CD4-positive, alpha-beta T cell treated with Interleukin-6 for 4 hours (primary cell): ENCODE results near the gene IAPP.
"Not testable (repeated sequence)": the region's sequence is repeated elsewhere in the genome, so short reads cannot be mapped to it uniquely, and the experiment has no call there.

Source experiments
- DNase-seq: peaks from one replicate; pipeline ENCODE4 v3.0.0-alpha.2; 2020; ENCODE audit warnings: mixed read lengths

IAPP gene

DNA sequence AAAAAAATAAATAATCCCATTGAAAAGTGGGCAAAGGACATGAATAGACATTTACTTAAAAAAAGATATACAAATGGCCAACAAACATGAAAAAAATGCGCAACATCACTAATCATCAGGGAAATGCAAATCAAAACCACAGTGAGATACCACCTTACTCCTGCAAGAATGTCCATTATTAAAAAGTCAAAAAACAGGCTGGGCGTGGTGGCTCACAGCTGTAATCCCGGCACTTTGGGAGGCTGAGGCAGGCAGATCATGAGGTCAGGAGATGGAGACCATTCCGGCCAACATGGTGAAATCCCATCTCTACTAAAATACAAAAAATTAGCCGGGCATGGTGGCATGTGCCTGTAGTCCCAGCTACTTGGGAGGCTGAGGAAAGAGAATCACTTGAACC is 8.6 kb downstream of the IAPP start:
- DNase-seq: not testable (repeated sequence)

- no peak for DNase-seq
Observed at GRCh38 chr12:21384261-21384660, 11.6 kb downstream of the IAPP start.

GRCh38 chr12:21387174-21387573 is 14.5 kb downstream of the IAPP start:
- no peak for DNase-seq

- no peak for DNase-seq
Observed at GRCh38 chr12:21392384-21392783, 19.7 kb downstream of the IAPP start.

GRCh38 chr12:21394828-21395626 is 22.3 kb downstream of the IAPP start:
- DNase-seq: not testable (repeated sequence)

DNA sequence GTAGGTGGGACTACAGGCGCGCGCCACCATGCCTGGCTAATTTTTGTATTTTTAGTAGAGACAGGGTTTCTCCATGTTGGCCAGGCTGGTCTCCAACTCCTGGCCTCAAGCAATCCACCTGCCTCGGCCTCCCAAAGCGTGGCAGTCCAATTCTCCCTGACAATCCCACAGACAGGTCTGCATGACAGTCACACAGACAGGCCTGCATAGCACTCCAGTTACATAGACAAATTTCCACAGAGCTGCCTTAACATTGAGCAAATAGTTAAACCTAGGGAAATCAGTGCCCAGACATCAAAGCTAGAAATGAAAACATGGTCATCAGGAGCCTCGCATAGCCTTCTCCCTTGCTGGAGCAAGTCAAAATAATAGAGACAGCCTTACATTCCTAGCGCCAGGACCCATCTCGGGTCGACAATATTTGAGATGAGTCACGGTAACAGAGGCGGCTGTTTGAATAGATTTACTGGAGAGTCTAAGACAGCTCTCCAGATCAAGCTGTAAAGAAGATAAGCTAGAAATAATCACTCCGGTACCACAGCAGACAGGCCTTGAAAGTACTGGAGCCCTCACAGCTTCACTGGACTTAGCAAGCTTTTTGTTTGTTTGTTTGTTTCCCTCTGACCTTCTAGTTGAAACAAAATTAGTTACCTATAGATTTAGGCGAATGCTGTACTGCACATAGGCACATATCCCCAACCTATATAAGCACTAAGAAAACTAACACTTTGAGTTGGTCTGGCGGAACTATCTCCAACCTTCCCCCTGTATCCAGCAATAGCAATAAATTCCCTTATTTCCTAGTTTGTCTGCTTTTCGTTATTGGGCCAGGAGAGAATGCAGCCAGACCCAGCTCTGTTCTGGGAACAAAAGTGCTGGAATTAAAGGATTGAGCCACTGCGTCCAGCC is 40.9 kb downstream of the IAPP start:
- DNase-seq: no peak

DNA sequence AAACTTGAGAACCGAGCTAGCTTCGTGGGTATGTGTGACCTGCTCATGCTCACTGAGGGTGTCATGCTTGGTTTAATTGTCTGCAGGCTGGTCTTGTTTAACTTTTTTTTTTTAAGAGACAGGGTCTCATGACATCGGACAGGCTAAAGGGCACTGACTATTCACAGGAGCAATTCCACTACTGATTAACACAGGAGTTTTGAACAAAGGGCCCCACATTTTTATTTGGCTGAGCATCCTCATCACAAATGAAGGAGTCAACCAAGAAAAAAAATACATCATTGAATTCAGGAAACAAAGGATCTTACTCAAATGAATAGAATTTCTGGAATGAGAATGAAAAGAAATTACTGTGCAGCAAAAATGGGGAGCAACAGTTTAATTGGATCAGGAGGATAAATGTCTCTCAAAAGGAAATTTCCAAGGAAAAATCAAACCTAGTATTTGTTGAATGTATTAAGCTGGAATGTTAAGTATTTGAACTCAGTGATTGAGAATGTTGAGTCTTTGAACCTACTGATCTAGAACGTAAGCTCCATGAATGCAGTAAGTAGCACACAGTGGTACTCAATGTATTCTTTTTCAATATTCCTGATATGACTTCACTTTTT is 43.9 kb downstream of the IAPP start:
- DNase-seq: no peak

DNA sequence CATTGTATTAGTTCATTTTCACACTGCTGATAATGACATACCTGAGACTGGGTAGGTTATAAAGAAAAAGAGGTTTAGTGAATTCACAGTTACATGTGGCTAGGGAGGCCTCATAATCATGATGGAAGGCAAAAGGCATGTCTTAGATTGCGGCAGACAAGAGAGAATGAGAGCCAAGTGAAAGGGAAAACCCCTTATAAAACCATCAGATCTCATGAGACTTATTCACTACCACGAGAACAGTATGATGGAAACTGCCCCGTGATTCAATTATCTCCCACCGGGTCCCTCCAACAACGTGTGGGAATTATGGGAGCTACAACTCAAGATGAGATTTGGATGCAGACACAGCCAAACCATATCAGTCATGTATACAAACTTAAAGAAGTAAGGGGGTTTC is 45.7 kb downstream of the IAPP start:
- not testable (repeated sequence) for DNase-seq

DNA sequence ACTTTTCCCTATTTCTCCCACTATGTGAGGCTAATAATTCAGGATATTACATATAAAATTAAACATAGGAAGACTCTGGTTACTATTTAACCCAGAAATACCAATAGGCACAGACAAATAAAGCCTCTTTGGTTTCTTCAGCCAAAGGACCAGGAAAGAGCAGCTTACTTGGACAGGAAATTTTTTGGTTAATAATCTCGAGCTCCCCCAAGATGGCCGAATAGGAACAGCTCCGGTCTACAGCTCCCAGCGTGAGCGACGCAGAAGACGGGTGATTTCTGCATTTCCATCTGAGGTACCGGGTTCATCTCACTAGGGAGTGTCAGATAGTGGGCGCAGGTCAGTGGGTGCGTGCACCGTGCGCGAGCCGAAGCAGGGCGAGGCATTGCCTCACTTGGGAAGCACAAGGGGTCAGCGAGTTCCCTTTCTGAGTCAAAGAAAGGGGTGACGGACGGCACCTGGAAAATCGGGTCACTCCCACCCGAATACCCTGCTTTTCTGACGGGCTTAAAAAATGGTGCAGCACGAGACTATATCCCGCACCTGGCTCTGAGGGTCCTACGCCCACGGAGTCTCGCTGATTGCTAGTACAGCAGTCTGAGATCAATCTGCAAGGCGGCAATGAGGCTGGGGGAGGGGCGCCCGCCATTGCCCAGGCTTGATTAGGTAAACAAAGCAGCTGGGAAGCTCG is 46.5 kb downstream of the IAPP start:
- DNase-seq: not testable (repeated sequence)

- no peak for DNase-seq
Observed at GRCh38 chr12:21428241-21428640, 55.5 kb downstream of the IAPP start.
